ENCODE measurements around the gene PPFIA2.

Gene PPFIA2

GRCh38 chr12:81296556-81297305 is 462.4 kb downstream of the PPFIA2 start:
- no peak overlapping the region for H3K4me3 Mint-ChIP-seq
- no peak overlapping the region for H3K27ac Mint-ChIP-seq
- no peaks in the 10 kb centered on the region for H3K36me3 Mint-ChIP-seq (ENCODE audit: low read depth)
- H3K9me3 Mint-ChIP-seq: no peaks in the 10 kb centered on the region
- no peak for DNase-seq
- TF ChIP-seq CTCF (IDR thresholded peaks at IDR 0.05): no peak
- H3K4me1 Mint-ChIP-seq: no peaks in the 10 kb centered on the region
- H3K27me3 Mint-ChIP-seq (ENCODE audit: low read depth, poor library complexity): peaks cover 14% of the 10 kb centered on the region

- no peaks in the 10 kb centered on the region for H3K9me3 Mint-ChIP-seq
- H3K4me3 Mint-ChIP-seq: no peak overlapping the region
- H3K4me1 Mint-ChIP-seq: no peaks in the 10 kb centered on the region
- H3K36me3 Mint-ChIP-seq (ENCODE audit: low read depth): no peaks in the 10 kb centered on the region
- no peak for TF ChIP-seq CTCF (IDR thresholded peaks at IDR 0.05)
- H3K27ac Mint-ChIP-seq: no peak overlapping the region
- DNase-seq: no peak
- peaks cover 14% of the 10 kb centered on the region for H3K27me3 Mint-ChIP-seq (ENCODE audit: low read depth, poor library complexity)
Observed at GRCh38 chr12:81295251-81295650, 463.9 kb downstream of the PPFIA2 start.

- no peaks in the 10 kb centered on the region for H3K36me3 Mint-ChIP-seq (ENCODE audit: low read depth)
- H3K27me3 Mint-ChIP-seq (ENCODE audit: low read depth, poor library complexity): peaks cover 14% of the 10 kb centered on the region
- no peak overlapping the region for H3K27ac Mint-ChIP-seq
- no peak for TF ChIP-seq CTCF (IDR thresholded peaks at IDR 0.05)
- DNase-seq: no peak
- H3K4me3 Mint-ChIP-seq: no peak overlapping the region
- no peaks in the 10 kb centered on the region for H3K9me3 Mint-ChIP-seq
- H3K4me1 Mint-ChIP-seq: no peaks in the 10 kb centered on the region
Observed at GRCh38 chr12:81294325-81295190, 464.6 kb downstream of the PPFIA2 start.

GRCh38 chr12:81288651-81289050 is 470.5 kb downstream of the PPFIA2 start:
- Mint-ChIP-seq H3K4me3 (no peak overlapping the region), H3K27ac (no peak overlapping the region), H3K9me3 (no peaks in the 10 kb centered on the region), H3K36me3 (ENCODE audit: low read depth) (no peaks in the 10 kb centered on the region), H3K4me1 (no peaks in the 10 kb centered on the region), H3K27me3 (ENCODE audit: low read depth, poor library complexity) (no peaks in the 10 kb centered on the region)
- TF ChIP-seq CTCF (IDR thresholded peaks at IDR 0.05): no peak
- no peak for DNase-seq

GRCh38 chr12:81284137-81284536 is 475.0 kb downstream of the PPFIA2 start:
- Mint-ChIP-seq H3K9me3 (no peaks in the 10 kb centered on the region), H3K27ac (no peak overlapping the region), H3K4me1 (no peaks in the 10 kb centered on the region), H3K27me3 (ENCODE audit: low read depth, poor library complexity) (no peaks in the 10 kb centered on the region), H3K4me3 (no peak overlapping the region), H3K36me3 (ENCODE audit: low read depth) (no peaks in the 10 kb centered on the region)
- TF ChIP-seq CTCF (IDR thresholded peaks at IDR 0.05): no peak
- no peak for DNase-seq

All from nephron progenitor cell (in vitro differentiated cells).